GM20431 (cell line): ENCODE results near the gene CACNA2D3.

ENCODE experiments used
- in situ Hi-C: fragments of 300-500 bp; cut with MseI, MboI; formaldehyde crosslinking; loops from one replicate; pipeline ENCODE4 v1.15.0; 2020; ENCODE audit warnings: low sequenced_read_pairs; ENCODE audit not compliant: unreplicated experiment

The CACNA2D3 gene

DNA sequence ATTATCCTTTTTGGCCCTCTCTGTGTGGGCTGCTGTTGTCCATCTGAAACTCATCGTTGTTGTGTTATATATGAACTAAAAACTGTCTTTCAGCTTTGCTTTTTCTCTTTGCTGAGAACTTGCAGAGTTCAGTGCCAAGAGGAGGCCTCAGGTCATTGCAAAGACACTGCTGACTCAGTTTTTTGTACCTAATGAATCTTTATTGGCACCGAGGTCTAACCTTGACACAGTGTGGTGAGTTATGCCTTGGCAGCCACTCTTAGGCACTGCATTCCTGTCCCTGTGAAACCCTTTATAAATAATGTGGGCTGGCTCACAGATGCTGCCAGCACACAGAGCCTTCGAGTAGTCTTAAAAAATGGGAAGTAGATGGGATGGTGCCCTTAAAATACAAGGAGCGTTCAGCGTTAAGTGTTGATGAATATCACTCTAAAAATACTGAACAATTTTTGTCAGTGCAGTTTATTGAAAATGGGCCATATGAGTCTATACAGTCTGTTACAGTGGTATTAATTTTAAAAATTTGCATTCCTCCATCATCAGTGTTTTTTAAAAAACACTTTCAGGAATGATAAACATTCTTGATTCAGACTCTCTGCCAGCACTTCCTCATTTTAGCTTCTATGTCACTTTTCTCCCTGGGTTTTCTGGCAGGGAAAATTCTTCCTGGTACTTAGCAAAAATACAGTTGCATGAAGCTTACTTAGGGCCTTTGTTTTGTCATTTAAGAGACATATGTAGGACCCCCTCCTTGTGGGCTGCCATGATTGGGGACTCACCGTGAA, 234.1 kb downstream of the CACNA2D3 start:
- in situ Hi-C loops = no loop called here

DNA sequence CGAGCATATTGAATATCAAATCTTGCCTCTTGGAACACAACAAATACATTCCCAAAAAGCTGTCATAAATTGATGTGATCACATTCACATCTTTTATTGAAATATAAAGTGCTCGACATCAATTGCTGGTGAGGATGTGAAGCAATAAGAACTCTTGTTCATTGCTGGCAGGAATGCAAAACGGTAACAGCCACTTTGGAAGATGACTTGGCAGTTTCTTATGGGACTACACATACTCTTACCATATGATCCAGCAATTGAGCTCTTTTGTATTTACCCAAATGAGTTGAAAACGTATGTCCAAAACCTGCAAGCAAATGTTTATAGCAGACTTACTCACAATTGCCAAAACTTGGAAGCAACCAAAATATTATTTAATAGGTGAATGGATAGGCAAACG, 234.9 kb downstream of the CACNA2D3 start:
- in situ Hi-C loops = no loop called here

DNA sequence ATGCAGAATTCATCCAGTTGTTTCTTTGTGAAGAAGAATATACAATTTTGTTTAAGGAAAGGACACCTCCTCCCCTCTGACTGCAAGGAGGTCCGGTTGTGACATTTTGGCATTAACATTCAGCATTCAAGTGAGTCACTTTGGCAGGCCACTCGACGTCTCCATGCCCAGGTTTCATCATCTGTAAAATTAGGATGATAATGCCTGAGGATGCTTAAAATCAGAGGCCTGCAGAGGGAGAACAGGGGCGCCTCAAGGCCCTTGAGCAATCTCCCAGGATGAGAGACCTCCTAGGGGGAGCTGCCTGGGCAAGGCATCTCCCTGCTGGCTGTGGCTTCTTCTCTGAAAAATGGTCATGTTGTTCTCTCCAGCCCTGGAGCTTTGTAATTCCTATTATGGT, 236.0 kb downstream of the CACNA2D3 start:
- in situ Hi-C loops = no loop called here

DNA sequence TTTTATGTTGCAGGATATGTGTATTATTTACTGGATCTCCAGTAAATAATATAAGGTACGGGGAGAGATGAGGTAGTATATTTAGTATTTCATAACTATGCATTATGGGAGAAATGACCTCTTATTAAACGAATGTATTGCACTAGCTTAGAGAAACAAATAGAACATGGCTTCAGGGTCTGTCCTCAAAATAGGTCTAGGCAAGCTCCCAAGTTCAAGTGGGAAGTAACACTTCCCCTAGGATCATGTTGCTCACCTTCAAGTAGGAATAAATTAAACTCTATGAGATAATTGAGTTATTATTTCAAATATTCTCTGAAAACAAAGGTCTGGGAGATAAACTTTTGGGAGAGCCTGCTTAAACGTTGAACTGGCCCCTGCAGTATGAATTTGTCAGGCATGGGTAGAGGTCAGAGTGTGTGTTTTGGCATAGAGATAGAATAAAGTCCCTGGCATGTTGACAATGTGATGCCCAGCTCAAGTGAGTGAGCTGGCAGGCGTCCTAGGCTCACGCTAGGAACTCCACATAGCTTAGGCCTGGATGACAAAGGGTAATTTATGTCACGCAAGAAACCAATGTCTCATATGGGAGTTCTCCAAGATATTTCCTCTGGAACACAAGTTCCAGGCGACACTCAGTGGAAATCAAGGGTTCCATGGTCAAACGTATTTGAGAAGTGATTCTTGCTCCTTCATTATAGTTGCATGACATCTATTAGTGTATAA, 236.8 kb downstream of the CACNA2D3 start:
- in situ Hi-C loops = no loop called here

DNA sequence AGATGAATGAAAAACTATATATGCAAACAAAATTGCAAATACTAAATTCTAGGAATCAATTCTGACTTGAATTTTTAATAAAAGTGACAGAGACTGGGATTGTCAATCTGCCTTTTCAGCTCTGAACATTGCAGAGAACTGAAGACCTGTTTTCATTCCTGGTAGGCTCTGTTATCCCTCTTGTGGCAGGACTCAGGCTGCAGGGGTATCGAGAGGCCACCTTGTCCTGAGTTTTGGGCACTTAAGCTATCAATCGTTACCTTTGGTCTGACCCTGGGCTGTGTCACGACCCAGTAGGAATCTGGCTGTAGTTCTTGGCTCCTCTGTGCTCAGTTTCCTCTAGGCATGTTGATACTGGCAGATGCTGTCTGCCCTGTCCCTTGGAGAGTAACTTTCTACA, 238.0 kb downstream of the CACNA2D3 start:
- in situ Hi-C loops = no loop called here

DNA sequence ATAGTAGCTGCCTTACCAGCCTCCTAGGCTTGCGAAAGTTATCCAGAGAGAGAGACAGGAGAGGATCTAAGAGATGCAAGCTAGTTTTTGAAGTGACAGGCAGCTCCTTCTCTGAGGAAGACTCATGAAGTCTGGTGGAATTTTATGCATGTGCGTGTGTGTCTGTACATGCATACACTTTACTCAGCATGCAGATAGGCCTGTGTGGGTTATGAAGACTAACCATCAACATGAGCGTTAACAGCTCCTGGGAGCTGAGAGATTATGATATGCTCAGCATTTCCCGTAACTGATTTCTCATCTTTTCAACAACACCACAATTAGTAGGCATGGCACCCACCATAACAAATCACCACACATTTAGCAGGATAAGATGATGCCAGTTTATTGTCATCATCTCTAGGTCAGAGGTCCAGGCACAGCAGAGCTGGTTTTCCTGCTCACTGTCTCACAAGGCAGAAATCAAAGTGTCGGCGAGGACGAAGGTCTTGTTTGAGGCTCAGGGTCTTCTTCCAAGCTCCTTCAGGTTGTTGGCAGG, 239.5 kb downstream of the CACNA2D3 start:
- in situ Hi-C loops = no loop called here

DNA sequence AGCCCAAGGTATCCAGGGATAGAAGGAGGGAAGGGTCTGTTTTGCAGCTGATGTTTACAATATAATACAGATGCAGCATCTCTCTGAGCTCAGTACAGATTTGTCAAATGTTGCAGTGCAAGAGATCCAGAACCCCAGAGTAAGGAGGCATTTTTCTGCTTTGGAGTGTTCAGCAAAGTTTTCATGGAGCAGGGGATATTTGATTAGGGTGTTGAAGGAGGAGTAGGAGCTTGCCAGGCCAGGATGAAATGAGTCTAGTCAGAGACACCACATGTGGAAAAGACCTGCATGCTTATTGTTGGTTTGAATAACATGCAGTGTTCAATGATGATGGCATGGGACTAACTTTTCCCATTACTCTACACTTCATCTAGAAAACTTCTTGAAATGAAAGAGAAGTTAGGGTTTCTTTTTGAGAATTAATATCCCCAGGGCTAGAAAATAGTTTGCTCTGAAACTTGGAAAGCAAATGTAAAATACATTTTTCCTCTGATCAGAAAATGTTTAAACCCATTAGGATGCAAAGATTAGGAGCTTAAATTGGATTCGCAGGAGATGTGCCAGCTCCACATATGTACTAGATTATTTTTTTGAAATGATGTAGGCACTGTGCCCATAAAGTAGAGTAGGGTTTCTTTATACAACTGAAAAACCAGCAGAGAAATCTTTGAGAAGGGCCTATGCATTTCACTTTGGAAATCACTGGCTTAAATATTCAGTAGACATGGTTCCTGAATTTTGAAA, 243.8 kb downstream of the CACNA2D3 start:
- in situ Hi-C loops = no loop called here

DNA sequence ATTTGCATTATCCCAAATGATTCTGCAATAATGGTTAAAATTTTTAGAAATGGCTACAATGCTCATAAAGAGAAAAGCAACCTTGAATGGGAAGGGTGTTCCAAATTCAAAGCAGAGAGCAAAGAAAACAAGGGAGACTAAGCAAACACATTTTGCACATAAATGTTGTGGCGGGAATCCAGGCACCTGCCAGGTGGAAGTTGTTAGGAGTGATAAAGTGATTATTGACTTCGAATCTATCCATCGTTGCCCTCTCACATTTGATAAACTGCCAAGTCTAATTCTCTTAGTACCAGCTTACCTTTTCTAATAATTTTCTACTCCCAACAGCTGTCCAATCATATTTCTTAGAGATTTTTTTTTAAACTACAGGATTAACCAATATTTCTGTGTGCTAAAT, 244.5 kb downstream of the CACNA2D3 start:
- in situ Hi-C loops = no loop called here

DNA sequence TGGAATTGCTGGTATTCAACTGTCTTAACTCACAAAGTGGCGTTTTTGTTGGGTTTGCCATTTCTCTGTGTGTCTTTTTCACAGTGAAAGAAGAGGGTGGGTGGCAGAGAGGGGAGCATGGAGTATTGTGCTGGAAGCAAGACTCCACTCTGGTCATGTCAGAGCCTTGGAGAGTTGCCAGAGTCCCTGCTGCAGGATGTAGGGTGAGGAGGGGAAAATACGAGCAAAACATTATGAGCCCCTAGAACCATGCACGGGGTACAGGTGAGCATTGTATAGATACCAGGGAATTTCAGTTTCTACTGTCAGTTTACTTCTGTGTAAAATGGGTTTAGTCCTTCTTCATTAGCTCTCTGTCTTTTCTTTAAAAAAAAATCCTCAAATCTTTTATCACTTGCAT, 249.9 kb downstream of the CACNA2D3 start:
- in situ Hi-C loops = no loop called here

DNA sequence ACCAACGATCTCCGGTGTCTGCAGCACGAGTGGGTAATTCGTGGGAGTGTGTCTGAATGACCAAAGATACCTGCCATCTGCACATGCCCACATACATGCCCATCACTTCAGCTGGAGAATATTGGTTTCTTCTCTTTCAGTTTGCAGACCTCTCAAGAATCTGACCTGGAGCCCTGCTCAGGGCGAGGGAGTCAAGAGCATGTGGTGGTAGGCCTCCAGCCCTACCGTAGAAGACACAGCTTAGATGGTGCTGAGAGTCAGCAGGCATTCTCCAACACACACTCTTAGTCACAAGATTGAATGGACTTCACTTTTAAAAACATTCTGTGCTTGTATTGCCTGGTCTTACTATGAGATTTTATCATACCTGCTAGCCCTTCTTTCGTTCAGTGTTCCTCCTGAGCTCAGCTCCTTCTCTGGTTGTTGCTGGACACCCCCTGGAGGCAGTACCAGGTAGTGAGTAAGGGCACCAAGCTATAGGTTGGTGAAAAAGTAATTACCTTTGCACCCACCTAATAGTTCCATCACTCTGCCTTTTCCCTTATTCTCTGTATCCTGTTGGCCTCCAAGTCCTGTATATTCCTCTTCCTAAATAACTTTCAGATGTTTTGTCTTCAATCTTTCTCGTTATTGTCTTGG, 252.0 kb downstream of the CACNA2D3 start:
- in situ Hi-C loops = no loop called here

DNA sequence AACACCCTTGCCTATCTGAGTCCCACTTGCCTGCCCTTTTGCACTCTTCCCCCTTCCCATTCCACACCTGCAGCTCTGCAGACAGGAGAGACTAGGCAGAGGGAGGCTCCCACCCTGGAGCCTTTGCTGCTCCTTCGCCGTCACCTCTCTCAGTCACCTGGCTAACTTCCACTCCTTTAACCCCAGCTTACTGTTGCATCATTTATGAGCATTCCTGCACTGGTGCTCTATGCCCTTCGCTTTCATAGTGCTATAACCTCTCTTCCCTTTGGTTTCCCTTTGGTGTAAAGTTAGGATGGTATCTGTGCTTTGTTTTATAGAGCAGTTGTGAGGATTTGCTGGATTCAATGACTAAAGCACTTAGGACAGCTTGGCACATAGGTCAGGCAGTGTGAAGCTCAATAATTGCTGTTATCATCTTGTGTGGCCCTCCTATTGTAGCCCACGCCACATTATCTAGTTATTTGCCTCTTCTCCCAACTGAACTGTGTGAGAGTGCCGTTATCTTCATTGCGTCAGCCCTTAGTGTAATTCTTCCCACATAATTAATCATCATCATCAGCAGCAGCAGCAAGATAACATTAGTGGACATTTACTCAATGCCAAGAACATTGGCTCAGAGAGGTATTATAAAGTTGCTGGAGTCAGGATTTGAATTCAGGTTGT, 253.9 kb downstream of the CACNA2D3 start:
- in situ Hi-C loops = no loop called here

DNA sequence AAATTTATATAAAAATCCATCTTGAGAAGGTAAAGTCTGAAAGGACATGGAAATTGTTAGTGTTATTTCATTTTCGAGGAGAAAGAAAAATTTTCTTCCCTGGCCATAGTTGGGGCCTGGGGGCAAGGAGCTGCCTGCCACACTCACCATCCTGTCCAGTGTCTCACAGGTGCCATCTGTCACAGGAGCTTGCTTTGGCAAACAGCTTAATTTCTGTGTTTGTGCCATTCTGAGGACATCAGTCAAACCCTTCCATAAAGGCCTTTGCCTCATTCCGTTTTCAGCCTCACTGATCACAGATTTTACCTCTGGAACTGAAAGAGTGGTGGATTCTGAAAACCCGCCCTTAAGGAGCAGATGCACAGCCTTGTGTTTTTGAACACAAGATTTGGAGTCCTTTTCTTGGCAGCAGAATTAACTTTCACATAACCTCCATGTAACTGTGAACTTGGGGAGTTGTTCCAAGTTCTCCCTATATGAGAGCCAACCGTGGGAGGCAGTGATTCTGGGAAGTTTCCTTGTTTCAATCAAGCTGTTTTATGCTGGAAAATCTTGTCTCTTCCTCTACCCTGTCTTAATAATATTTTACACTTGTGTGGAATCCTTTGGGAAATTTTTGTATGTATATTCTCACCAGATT, 254.7 kb downstream of the CACNA2D3 start:
- in situ Hi-C loops = no loop called here

DNA sequence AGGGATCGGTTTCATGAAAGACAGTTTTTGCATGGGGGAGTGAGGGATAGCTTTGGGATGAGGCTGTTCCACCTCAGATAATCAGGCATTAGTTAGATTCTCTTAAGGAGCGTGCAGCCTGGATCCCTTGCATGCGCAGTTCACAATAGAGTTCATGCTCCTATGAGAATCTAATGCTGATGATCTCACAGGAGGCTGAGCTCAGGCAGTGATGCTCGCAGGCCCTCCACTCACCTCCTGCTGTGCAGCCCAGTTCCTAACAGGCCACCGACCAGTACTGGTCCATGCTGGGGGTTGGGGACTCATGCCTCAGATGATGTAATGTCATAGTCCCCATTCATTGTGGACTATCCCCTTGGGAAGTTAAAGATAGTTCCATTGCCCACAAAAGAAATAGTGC, 255.8 kb downstream of the CACNA2D3 start:
- in situ Hi-C loops = no loop called here

DNA sequence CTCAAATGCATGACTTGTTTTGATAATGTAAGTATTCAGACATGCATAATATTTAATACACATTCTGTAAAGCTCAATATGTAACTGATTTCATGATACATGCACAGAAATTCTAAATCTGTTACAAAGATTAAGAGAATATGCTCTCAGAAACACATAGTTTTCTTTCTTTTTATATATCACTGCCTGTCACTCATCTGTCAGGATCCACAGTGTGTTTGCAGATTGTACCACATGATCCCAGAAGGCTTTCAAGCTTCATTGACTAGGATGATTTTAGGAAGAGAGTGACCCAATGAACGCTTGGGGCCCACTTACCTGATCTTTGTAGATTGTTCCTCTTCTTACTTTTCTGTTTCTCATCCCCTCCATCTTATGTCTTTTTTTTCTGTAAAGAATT, 261.9 kb downstream of the CACNA2D3 start:
- in situ Hi-C loops = no loop called here

DNA sequence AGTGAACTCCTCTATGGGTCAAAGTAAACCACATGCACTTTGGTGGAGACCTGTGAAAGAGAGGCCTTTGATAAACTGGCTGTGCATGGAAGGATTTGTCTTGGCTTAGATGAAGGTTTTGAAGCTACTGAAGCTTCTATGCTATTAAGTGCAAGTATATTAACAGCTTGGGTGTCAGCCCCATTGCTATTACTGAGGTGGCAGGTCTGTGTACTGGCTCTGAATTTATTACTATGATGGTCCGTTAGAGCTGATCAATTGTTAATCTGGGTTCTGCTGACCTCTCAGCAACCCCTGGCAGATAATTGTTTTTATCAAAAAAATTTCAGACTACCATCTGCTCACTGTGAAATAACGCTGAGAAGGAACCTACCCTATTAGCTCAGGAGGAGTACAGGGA, 268.2 kb downstream of the CACNA2D3 start:
- in situ Hi-C loops = no loop called here

DNA sequence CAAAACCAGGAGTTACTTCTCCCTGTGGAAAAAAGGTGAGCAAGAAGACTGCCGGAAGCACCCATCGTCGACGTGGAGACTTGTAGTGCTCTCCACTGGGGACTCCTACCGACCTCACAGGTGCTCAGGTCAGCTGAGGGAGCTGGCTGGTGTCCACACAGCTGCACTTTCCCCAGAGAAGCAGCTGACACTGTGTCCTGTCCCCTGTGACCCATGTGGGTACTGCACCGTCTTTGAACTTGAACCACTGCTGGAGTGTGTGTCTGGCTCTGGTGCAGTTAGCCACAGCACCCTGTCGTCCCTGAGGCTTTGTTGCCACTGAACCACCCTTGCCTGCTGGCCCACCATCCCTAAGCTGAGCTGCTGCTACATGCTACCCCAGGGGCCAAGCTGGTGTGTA, 270.8 kb downstream of the CACNA2D3 start:
- in situ Hi-C loops = no loop called here

DNA sequence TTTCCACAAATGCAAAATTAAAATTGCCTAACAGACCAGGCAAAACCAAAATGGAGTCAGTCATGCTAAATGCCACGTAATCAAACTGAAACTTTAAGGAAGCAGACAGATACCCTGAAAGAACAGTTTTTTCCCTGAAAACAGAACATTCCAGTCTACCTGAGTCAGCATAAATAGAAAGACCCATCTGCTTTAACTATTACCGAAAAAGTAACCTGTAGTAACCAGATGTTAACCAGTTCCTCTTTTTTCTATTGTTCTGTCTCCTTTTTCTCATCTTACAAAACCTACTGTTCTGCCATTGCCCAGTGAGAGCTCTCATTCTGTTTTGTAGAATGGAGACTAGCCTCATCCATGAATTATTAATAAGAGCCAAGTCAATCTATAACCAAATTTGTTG, 286.0 kb downstream of the CACNA2D3 start:
- in situ Hi-C loops = no loop called here

DNA sequence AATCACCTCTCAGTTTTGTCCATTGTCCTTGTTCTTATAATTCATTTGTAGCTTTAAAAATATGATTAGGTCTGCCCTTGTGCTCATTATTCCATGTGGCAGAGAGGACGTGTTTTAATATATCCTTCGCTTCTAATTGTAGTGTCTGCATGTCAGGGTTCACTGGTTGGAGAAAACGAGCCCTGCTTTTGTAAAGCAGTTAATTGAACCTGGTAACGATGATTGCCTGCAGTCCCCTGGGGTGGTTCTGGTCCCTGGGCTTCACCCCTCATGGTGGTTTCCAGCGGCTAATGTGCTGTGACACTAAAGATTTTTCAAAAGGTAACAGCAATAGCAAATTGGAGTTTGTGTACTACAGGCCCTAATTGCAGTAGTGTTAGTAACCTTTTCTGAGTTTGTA, 299.6 kb downstream of the CACNA2D3 start:
- in situ Hi-C loops = no loop called here

DNA sequence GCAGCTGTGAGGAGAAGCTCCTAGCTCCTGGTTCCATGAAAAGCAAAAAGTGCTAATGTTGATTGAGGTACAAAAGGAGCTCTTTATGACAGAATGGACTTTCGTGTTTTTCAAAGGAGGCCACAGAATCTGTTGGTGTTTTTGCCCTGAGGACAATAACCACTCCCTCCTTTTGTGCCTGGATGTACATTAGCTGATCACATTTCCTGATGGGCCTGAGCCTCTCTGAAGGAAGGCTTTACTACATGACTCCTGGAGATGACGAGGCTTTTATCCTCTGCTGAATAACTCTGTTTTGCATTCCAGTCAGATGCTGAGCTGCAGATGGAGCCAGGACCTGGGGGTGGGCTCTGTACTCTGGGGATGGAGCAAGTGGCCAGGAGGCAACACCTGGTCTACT, 301.9 kb downstream of the CACNA2D3 start:
- in situ Hi-C loops = no loop called here
